Fibroblast of pulmonary artery (primary cell): ENCODE results near the gene FCAMR.

Experiments used
- DNase-seq: peaks from one replicate; pipeline ENCODE4 v3.0.0-alpha.2; 2010; ENCODE audit warnings: low read depth
- H3K4me3 ChIP-seq: replicated peaks from 2 replicates; pipeline ENCODE4 v1.5.1; 2011; ENCODE audit warnings: low read depth, mild to moderate bottlenecking, control low read depth, low read length, moderate library complexity
- TF ChIP-seq, protein P1 (sequence below): IDR thresholded peaks from 2 replicates; pipeline ENCODE4 v1.5.1; 2011; ENCODE audit warnings: mild to moderate bottlenecking, control low read depth, low read length, inconsistent platforms; ENCODE audit errors: missing control alignments

The FCAMR gene

DNA sequence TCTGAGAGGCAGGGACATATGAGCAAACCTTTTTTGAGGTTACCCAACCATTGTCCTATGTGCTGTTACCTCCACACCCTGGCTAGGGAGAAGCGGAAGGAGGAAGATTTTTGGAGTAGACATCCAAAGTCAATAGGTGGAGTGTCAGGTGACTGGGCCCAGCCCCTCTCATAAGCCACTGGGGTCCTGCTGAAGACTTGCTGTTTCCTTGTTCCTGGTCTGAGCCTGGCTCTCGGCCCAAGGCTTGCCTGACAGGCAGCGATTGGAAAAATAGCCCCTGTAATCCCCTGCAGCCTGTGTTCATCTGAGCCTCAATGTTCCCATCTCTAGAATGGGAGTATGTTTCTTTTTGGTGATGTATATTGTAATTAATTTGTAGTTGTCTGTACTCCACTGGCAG is 17.1 kb downstream of the FCAMR start:
- TF ChIP-seq, protein P1, sequence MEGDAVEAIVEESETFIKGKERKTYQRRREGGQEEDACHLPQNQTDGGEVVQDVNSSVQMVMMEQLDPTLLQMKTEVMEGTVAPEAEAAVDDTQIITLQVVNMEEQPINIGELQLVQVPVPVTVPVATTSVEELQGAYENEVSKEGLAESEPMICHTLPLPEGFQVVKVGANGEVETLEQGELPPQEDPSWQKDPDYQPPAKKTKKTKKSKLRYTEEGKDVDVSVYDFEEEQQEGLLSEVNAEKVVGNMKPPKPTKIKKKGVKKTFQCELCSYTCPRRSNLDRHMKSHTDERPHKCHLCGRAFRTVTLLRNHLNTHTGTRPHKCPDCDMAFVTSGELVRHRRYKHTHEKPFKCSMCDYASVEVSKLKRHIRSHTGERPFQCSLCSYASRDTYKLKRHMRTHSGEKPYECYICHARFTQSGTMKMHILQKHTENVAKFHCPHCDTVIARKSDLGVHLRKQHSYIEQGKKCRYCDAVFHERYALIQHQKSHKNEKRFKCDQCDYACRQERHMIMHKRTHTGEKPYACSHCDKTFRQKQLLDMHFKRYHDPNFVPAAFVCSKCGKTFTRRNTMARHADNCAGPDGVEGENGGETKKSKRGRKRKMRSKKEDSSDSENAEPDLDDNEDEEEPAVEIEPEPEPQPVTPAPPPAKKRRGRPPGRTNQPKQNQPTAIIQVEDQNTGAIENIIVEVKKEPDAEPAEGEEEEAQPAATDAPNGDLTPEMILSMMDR, result no peak
- DNase-seq, result no peak
- H3K4me3 ChIP-seq, result no peak overlapping the region

DNA sequence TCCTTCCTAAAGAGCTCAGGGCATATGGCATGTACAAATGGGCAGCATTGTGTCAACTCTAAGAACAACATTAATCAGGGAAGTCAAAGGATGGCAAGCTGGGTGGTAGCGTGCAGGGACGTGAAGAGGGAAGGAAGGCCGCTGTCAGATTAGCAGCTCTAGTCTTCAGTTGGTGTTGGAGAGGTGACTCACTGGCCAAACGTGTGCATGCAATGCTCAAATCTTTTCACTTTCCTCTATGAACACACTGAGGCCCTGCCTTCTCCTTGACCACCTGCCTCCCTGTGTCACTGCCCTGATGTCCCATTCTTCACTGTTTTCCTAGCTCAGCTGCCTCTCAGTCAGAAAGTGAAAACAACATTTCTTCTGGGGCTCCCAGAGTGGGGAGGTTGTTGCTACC is 18.1 kb downstream of the FCAMR start:
- no peak overlapping the region for H3K4me3 ChIP-seq
- DNase-seq, result no peak
- TF ChIP-seq, protein P1, result no peak

DNA sequence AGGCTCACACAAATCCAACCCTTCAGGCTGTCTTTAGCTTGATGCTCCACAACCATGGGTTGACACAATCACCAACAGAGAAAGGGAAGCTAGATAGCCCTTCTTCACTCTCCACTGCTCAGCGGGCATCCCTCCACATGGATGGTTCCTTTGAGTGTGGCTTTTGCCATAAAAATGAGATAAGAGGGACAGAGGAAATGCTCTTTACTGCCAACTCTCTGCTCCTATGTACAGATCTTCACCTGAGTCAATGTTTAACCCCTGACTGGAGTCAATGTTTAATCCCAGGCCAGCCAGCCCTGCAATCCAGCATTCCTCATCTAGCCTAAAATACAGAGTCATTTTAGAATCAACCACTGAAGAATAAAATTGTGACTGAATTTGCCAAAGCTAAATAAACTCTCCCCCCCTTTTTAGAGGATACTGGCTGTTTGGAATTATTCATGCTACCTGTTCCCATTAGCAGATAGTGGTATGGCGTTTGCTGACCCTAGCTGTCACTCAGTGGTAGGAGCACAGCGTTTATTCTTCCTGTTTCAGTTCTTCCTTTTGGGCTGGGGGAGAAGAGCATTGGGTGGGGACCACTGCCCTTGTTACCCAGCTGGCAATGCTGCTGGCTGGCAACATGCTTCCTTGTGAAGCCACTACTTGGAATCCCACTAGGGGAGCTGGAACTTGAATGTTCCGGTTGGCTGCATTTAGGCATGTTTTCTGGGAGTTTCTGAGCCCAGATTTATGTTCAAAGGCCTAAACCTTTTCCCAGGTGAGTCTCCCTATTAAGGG is 18.8 kb downstream of the FCAMR start:
- TF ChIP-seq, protein P1, result no peak
- DNase-seq, result no peak
- H3K4me3 ChIP-seq, result no peak overlapping the region

DNA sequence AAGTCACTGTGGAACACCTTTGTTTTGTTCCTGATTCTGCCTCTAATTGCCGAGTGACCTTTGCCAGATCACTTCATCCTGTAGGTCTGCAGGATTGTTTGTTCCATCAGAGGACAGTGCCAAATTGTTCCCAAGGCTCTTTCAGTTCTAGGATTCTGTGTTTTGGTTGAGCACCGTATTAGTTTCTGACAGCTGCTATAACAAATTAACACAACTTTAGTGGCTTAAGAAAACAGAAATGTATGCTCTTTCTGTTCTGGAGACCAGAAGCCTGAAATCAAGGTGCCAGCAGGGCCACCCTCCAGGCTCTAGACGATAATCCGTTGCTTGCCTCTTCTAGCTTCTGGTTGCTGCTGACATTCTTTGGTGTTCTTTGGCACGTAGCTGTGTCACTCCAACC is 20.6 kb downstream of the FCAMR start:
- no peak overlapping the region for H3K4me3 ChIP-seq
- DNase-seq, result no peak
- TF ChIP-seq, protein P1, result no peak

DNA sequence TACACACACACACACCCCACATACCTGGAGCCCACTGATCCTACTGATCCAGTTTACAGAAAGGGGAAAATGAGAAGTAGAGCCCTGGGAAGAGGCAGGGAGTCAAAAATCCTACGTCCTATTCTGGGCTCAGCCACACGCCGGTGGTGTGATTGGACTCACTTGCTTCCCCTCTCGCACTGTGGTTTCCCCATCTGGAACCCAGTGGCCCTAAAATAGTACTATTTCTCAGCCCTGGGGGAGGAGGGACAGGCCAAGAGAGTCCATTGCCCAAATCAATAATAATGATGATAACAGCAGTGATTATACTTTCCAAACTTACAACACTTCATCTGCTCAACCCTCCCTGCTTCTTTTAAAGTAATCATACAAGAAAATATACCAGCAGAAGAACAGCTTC is 21.1 kb downstream of the FCAMR start:
- no peak for DNase-seq
- no peak overlapping the region for H3K4me3 ChIP-seq
- TF ChIP-seq, protein P1, result no peak

DNA sequence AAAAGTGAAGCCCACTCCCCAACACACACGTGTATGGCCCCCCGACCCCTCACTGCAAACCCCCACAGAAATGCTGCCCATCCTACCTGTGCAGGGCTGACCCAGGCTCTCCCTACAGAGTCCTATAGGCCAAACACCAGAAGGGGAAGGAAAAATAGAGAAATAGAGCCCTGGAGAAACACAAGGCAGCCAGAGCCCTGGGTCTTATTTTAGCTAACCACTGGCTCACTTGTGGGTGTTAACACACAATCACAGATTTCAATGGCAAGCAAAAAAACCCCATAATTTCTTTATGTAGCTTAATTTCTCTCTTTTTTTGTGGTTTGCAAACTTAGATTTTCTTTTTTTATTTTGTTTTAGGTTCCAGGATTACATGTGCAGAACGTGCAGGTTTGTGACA is 23.0 kb downstream of the FCAMR start:
- DNase-seq, result no peak
- TF ChIP-seq, protein P1, result no peak
- no peak overlapping the region for H3K4me3 ChIP-seq

DNA sequence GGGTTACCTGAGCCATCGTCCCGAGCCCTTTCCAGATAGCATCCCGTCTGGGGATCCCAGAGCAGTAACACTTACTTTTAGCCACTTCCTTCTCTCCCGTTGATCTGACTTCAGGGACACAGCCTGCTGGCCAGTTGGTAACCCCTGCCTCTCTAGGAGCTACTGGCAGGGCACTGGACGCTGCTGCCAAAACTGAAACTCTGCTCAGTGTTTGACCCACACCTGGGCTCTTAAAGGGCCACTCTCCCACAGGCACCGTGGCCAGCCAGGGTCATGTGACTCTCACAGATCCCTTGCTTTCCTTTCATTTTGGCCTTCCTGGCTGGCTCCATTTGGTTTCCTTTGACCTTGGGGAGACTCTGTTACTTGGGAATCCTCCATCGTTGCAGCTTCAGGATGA is 24.0 kb downstream of the FCAMR start, which contains the start of gene PIGR:
PIGR (minus strand) TSS at position 206 of the 400 bp plus-strand sequence. CDS start 5,935 bp downstream, outside the sequence.
- TF ChIP-seq, protein P1, result no peak
- no peak within 1 kb of the TSS for H3K4me3 ChIP-seq
- no peak for DNase-seq
